ENCODE data around the gene CYP1B1.
"Not testable (repeated sequence)": the region's sequence is repeated elsewhere in the genome, so short reads cannot be mapped to it uniquely, and the experiment has no call there.

CYP1B1 gene

DNA sequence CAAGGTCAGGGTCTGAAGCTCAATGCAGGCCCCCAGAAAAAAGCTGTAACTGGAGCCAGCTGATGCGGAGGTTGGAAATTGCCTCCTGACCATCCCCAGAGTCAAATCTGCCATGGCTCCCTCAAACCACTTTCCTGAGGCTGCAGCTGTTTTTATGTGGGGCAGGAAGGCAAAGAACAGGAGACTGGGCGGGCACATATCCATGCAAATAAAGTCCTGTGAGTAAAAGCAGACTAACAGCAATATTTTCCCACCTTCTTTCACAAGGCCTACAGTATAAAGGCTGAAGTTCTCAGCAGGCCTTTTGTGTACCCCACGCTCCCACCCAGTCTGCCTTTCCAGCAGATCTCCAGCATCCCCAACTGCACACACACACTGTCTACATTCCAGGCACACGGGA, 47.1 kb downstream of the CYP1B1 start:
- H3K4me3 ChIP-seq (ENCODE audit: insufficient read length, low read depth), result no peak overlapping the region
- H3K9ac ChIP-seq (ENCODE audit: insufficient read length, low read depth), result no peak overlapping the region
- H3K27me3 ChIP-seq (ENCODE audit: insufficient read depth, insufficient read length), result no peaks in the 10 kb centered on the region
- H3K36me3 ChIP-seq (ENCODE audit: insufficient read depth, insufficient read length, low read length), result no peaks in the 10 kb centered on the region
- TF ChIP-seq YY1 (IDR thresholded peaks at IDR 0.05; ENCODE audit: insufficient read depth, insufficient read length) (no peak), SUZ12 (IDR thresholded peaks at IDR 0.05; ENCODE audit: extremely low read depth, insufficient read depth, insufficient read length) (no peak), ZNF274 (IDR thresholded peaks at IDR 0.05; ENCODE audit: low read depth, low read length) (no peak)
- no peak for DNase-seq (ENCODE audit: low read depth, low spot score)
- no peaks in the 10 kb centered on the region for H3K4me1 ChIP-seq (ENCODE audit: insufficient read depth, insufficient read length)
- no peaks in the 10 kb centered on the region for H3K9me3 ChIP-seq (ENCODE audit: insufficient read depth, low read length)

DNA sequence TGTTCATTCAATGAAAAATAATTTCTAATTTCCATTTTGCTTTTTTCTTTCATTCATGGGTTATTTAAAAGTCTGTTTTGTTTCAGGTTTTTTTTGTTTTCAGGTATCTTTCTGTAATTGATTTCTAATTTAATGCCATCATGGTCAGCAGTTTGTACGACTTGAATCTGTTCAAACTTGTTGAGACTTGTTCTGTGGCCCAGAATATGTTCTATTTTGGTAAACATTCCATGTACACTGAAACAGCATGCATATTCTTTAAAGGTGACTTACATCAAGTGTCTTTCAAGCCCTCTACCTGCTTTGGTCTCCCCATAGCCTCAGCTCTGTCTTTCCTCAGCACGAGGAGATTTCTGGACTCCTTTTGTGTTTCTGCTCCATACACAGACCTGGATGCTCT, 49.1 kb downstream of the CYP1B1 start:
- Histone ChIP-seq H3K4me1 (ENCODE audit: insufficient read depth, insufficient read length) (no peaks in the 10 kb centered on the region), H3K27me3 (ENCODE audit: insufficient read depth, insufficient read length) (no peaks in the 10 kb centered on the region), H3K9me3 (ENCODE audit: insufficient read depth, low read length) (no peaks in the 10 kb centered on the region), H3K36me3 (ENCODE audit: insufficient read depth, insufficient read length, low read length) (no peaks in the 10 kb centered on the region), H3K4me3 (ENCODE audit: insufficient read length, low read depth) (no peak overlapping the region), H3K9ac (ENCODE audit: insufficient read length, low read depth) (no peak overlapping the region)
- no peak for DNase-seq (ENCODE audit: low read depth, low spot score)
- TF ChIP-seq ZNF274 (IDR thresholded peaks at IDR 0.05; ENCODE audit: low read depth, low read length) (no peak), SUZ12 (IDR thresholded peaks at IDR 0.05; ENCODE audit: extremely low read depth, insufficient read depth, insufficient read length) (no peak), YY1 (IDR thresholded peaks at IDR 0.05; ENCODE audit: insufficient read depth, insufficient read length) (no peak)

DNA sequence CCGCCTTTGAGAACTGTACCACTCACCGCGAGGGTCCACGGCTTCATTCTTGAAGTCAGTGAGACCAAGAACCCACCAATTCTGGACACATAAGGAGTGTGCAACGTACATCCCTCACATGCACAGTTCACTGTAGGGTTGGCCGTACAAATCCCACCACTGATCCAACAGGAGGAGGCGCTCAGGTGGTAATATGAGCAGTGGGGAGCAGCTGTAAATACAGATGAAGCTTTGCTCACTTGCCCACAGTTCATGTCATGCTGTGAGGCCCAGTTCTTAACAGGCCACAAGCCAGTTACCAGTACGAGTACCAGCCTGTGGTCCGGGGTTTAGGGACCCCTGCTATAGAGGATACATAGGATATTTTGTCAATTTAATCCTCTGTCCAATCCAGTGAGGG, 54.4 kb downstream of the CYP1B1 start:
- H3K4me1 ChIP-seq (ENCODE audit: insufficient read depth, insufficient read length), result no peaks in the 10 kb centered on the region
- H3K27me3 ChIP-seq (ENCODE audit: insufficient read depth, insufficient read length), result no peaks in the 10 kb centered on the region
- DNase-seq (ENCODE audit: low read depth, low spot score), result no peak
- no peaks in the 10 kb centered on the region for H3K9me3 ChIP-seq (ENCODE audit: insufficient read depth, low read length)
- H3K4me3 ChIP-seq (ENCODE audit: insufficient read length, low read depth), result no peak overlapping the region
- no peak overlapping the region for H3K9ac ChIP-seq (ENCODE audit: insufficient read length, low read depth)
- no peaks in the 10 kb centered on the region for H3K36me3 ChIP-seq (ENCODE audit: insufficient read depth, insufficient read length, low read length)
- TF ChIP-seq YY1 (IDR thresholded peaks at IDR 0.05; ENCODE audit: insufficient read depth, insufficient read length) (no peak), ZNF274 (IDR thresholded peaks at IDR 0.05; ENCODE audit: low read depth, low read length) (no peak), SUZ12 (IDR thresholded peaks at IDR 0.05; ENCODE audit: extremely low read depth, insufficient read depth, insufficient read length) (no peak)

DNA sequence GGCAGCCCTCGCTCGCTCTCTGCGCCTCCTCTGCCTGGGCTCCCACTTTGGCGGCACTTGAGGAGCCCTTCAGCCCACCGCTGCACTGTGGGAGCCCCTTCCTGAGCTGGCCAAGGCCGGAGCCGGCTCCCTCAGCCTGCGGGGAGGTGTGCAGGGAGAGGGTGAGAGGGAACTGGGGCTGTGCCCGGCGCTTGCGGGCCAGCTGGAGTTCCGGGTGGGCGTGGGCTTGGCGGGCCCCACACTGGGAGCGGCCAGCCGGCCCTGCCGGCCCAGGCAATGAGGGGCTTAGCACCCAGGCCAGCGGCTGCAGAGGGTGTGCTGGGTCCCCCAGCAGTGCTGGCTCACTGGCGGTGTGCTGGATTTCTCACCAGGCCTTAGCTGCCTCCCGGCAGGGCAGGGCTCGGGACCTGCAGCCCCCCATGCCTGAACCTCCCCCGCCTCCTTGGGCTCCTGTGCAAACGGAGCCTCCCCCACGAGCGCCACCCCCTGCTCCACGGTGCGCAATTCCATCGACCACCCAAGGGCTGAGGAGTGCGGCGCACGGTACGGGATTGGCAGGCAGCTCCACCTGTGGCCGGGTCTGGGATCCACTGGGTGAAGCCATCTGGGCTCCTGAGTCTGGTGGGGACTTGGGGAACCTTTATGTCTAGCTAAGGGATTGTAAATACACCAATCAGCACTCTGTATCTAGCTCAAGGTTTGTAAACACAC, 55.4 kb downstream of the CYP1B1 start:
- not testable (repeated sequence) for H3K4me3 ChIP-seq (ENCODE audit: insufficient read length, low read depth); H3K27me3 ChIP-seq (ENCODE audit: insufficient read depth, insufficient read length); H3K9ac ChIP-seq (ENCODE audit: insufficient read length, low read depth); H3K9me3 ChIP-seq (ENCODE audit: insufficient read depth, low read length); H3K4me1 ChIP-seq (ENCODE audit: insufficient read depth, insufficient read length); H3K36me3 ChIP-seq (ENCODE audit: insufficient read depth, insufficient read length, low read length); DNase-seq (ENCODE audit: low read depth, low spot score)

DNA sequence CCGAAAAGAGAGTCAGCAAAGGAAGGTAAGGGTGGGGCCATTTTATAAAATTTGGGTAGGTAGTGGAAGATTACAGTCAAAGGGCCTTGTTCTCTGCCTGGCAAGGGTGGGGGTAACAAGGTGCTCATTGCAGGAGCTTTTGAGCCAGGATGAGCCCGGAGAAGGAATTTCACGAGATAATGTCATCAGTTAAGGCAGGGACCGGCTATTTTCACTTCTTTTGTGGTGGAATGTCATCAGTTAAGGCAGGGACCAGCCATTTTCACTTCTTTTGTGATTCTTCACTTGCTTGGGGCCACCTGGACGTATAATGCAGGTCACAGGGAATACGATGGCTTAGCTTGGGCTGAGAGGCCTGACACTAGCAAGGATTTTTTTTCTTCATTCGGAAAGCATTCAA, 58.1 kb downstream of the CYP1B1 start:
- Histone ChIP-seq H3K4me1 (ENCODE audit: insufficient read depth, insufficient read length) (no peaks in the 10 kb centered on the region), H3K36me3 (ENCODE audit: insufficient read depth, insufficient read length, low read length) (no peaks in the 10 kb centered on the region), H3K9ac (ENCODE audit: insufficient read length, low read depth) (no peak overlapping the region), H3K4me3 (ENCODE audit: insufficient read length, low read depth) (no peak overlapping the region), H3K9me3 (ENCODE audit: insufficient read depth, low read length) (0 out of 2 replicates have a peak, but pooled peaks cover 4% of the 10 kb centered on the region), H3K27me3 (ENCODE audit: insufficient read depth, insufficient read length) (no peaks in the 10 kb centered on the region)
- TF ChIP-seq YY1 (IDR thresholded peaks at IDR 0.05; ENCODE audit: insufficient read depth, insufficient read length) (no peak), ZNF274 (IDR thresholded peaks at IDR 0.05; ENCODE audit: low read depth, low read length) (no peak), SUZ12 (IDR thresholded peaks at IDR 0.05; ENCODE audit: extremely low read depth, insufficient read depth, insufficient read length) (no peak)
- DNase-seq (ENCODE audit: low read depth, low spot score), result peak; percentile 15

Data from NT2/D1 (cell line).